GM21737 (cell line): Measurements from ENCODE around the gene NEK2.
"Not testable (repeated sequence)": the region's sequence is repeated elsewhere in the genome, so short reads cannot be mapped to it uniquely, and the experiment has no call there.

Experiments
- ATAC-seq: cut with Tn5 transposase; IDR thresholded peaks from one replicate; pipeline ENCODE4 v1.9.1; 2021; ENCODE audit warnings: mild to moderate bottlenecking, moderate library complexity; ENCODE audit not compliant: unreplicated experiment

The NEK2 gene

GRCh38 chr1:211652371-211652770 is 23.1 kb downstream of the NEK2 start:
- ATAC-seq: no peak

GRCh38 chr1:211650904-211651303 is 24.5 kb downstream of the NEK2 start:
- no peak for ATAC-seq

GRCh38 chr1:211648980-211649934 is 26.2 kb downstream of the NEK2 start:
- no peak for ATAC-seq

GRCh38 chr1:211648336-211648735 is 27.1 kb downstream of the NEK2 start:
- ATAC-seq: no peak

GRCh38 chr1:211647711-211648121 is 27.7 kb downstream of the NEK2 start:
- no peak for ATAC-seq

GRCh38 chr1:211646566-211646965 is 28.9 kb downstream of the NEK2 start:
- no peak for ATAC-seq

GRCh38 chr1:211645601-211646000 is 29.8 kb downstream of the NEK2 start:
- ATAC-seq: not testable (repeated sequence)

- no peak for ATAC-seq
Measured at GRCh38 chr1:211644653-211645052, 30.8 kb downstream of the NEK2 start.

- no peak for ATAC-seq
Measured at GRCh38 chr1:211643324-211644212, 31.9 kb downstream of the NEK2 start.

GRCh38 chr1:211642870-211643269 is 32.6 kb downstream of the NEK2 start:
- no peak for ATAC-seq

- no peak for ATAC-seq
Measured at GRCh38 chr1:211641942-211642341, 33.5 kb downstream of the NEK2 start.

GRCh38 chr1:211641044-211641800 is 34.2 kb downstream of the NEK2 start:
- no peak for ATAC-seq

GRCh38 chr1:211640301-211640630 is 35.2 kb downstream of the NEK2 start:
- no peak for ATAC-seq

- no peak for ATAC-seq
Measured at GRCh38 chr1:211639475-211640300, 35.7 kb downstream of the NEK2 start.

- ATAC-seq: no peak
Measured at GRCh38 chr1:211638689-211639101, 36.7 kb downstream of the NEK2 start.

GRCh38 chr1:211638246-211638645 is 37.2 kb downstream of the NEK2 start:
- ATAC-seq: no peak

GRCh38 chr1:211637066-211637465 is 38.4 kb downstream of the NEK2 start:
- ATAC-seq: no peak

GRCh38 chr1:211636575-211637029 is 38.8 kb downstream of the NEK2 start:
- ATAC-seq: not testable (repeated sequence)

GRCh38 chr1:211635597-211636205 is 39.7 kb downstream of the NEK2 start:
- ATAC-seq: no peak

GRCh38 chr1:211634931-211635330 is 40.5 kb downstream of the NEK2 start:
- ATAC-seq: no peak
